GM21390 (cell line): ENCODE data around the gene SAMMSON.
A peak's percentile ranks its signal among the peaks of the same experiment; 100 is the strongest.

ENCODE experiments used
- ATAC-seq: cut with Tn5 transposase; IDR thresholded peaks from one replicate; pipeline ENCODE4 v1.9.1; 2021; ENCODE audit not compliant: unreplicated experiment

Gene SAMMSON

GRCh38 chr3:70010346-70010745 lies 10.8 kb downstream of the SAMMSON start:
- ATAC-seq, result no peak

GRCh38 chr3:70011582-70011981 lies 12.0 kb downstream of the SAMMSON start:
- ATAC-seq, result no peak

DNA sequence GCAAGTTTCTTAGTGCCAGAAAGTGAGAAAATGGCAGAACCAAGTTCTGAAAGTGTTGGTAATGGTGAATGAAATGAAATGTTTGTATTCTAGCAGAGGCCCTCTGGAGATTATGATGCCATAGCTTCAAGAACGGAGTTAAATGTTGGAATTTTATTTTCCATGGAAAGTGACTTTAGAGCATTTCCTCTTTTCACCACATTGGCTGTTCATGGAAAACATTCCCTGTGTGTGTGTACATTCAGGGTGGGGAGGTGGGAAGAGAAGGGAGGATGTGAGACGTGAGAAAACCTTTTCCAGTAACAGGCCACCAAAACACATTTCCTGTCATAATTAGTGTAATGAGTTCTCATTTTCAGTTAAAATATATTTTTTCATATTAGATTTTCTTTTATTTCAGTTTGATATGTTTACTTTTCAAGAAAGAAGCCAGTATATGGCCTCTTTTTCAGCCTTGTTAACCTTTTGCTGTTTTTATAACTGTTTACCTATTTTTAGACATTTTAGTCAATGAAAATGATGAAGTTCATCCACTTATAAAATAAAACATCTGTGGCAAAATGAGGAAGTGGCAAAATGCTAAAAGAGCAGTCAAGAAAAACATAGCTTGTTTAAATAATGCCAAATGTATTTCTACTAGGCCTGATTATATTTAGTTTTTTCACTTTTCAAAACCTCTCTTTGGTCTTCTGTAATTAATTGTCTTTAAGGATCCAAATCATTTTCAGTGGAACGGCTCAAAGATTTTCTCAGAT lies 21.6 kb downstream of the SAMMSON start:
- no peak for ATAC-seq

DNA sequence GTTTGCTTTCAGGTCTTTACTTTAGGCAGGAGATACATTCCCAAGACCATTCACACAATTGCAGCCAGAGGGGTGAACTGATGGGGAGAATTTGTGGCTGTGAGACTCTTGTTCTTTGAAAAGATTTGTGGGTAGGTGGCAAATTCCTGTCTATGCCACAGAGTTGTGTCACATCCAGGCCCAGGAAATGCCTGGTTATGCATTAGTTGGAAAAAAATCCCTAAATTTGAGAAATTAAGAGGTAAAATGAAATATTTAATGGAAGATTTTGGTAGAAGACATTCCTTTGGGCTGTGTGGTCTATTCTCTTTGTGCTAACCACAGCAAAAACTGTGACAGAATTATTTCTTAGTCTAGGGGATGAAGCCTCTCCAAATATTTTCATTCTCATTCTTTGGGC lies 28.8 kb downstream of the SAMMSON start:
- ATAC-seq, result no peak

DNA sequence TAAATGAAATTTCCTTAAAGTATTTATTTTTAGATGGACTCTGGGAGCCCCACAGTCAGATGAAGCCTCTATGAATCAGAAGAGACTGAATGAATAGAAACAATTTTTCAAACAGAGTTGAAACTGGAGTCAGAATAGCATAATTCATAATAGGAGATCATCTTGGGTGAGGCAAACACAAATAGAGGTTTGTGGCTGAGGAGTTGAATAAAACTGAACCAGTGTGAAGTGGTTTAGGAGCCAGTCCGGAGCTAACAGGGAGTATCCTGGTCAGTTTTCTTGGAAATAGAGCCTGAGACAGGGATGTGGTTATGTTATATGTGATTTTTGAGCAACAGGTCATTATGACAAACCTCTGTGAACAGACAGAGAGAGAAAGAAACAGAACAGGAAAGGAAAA lies 39.2 kb downstream of the SAMMSON start:
- ATAC-seq, result no peak

GRCh38 chr3:70040386-70040785 lies 40.9 kb downstream of the SAMMSON start:
- ATAC-seq, result no peak

GRCh38 chr3:70042641-70043040 lies 43.1 kb downstream of the SAMMSON start:
- ATAC-seq, result no peak

- no peak for ATAC-seq
Observed at GRCh38 chr3:70049761-70050160, 50.2 kb downstream of the SAMMSON start.

GRCh38 chr3:70053293-70053692 lies 53.8 kb downstream of the SAMMSON start:
- no peak for ATAC-seq

DNA sequence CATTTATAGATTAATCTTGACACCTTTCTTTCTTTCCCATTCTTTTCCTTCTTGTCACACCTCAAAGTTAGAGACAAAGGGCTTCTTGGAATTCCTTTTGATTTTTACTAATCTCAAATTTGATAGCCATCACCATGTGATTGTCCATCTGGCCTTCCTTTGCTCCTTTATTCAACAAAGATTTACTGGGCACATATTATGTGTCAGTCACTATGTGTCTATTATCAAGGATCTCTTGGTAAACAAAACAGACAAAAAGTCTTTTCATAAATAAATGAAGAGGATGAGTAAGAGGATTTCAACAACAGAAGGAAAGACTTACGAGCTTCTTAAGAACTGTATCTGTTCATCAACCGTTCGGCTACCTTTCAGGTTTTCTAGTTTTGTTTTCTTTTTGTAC lies 56.5 kb downstream of the SAMMSON start:
- ATAC-seq, result no peak

DNA sequence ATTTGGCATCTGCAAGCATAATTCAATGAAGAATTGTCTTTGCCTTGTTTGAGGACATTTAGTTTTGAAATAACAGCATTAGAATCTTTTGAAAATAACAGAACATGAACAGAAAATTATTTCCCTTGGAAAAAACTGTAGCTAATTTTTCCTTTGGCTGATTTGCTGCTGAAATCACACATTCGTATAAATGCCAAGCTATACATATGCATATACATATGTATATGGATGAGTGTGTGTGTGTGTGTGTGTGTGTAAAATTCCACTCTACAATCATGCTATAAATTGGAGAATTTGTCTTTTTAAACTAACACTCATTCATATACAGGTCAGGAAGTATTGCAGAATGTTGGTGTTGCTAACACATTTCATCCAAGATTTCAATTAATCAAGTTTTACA lies 57.9 kb downstream of the SAMMSON start:
- ATAC-seq, result no peak

DNA sequence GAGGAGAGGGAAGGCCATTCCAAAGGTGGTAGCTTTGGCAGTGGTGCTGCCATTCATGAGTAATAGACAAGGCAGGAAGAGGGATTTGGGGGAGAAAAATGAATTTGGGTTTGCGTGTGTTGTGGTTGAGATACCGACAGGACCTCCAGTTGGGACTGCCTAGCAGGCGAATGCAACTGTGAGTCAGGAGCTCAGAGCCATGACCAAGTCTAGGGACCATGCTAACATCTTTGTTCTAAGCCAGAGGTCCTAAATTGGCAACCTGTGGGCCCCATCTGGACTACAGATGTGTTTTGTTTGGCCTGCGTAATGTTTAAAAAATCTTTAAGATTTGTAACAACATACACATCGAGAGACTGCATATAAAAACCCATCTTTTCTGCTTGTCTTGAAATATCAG lies 61.6 kb downstream of the SAMMSON start:
- no peak for ATAC-seq

GRCh38 chr3:70064194-70064779 lies 64.8 kb downstream of the SAMMSON start:
- peak; percentile 63 for ATAC-seq

DNA sequence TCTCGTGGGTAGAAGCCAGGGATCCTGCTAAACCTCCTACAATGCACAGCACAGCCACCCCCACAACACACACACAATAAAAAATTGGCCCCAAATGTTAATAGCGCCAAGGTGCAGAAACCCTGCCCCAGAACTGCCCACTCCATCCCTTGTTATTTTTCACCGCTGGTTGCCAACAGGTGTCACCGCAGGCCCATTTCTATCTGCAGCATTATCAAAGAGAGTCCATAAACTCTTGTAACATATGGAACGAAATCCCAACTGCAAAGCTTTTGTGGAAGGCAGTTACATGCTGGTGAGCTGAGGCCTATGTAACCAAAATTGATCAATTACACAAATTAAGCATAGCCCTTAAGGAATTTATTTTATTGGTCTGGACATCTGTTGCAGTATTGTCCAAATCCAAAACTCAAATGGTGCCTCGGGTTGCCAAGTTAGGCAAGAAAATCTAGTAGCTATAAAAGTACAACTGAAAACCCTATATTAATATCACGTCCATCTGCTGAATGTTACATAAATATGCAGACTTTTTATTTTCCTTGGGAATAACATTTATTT lies 66.2 kb downstream of the SAMMSON start:
- ATAC-seq, result no peak

DNA sequence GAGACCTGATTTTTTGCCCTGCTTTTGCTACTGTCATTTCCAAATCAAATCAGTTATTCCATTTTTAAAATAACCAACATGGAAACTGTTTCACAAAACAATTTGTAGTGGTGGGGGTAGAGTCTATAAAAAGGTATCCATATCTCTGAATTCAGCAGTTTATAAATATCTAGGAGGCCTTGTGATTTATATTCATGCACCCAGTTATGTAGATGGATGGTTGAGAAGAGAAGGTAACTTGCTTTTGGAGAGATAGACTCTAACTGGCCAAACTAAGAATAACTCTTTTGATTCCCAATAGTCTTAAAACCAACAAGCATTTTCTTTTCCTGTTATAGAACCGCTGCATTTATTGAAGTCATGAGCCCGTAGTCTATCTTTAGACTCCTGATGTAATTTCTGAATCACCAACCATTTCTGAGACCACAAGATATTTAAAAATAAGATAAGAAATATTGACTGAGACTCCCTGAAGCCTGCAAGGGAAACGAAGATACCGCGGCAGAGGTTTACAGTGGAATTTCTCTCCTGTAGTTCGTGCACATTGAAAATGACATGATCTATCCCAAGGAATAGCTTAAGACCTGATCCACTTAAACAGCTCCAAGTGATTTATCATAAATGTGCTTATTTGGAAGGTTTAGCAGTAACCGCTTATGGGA lies 68.5 kb downstream of the SAMMSON start:
- no peak for ATAC-seq

DNA sequence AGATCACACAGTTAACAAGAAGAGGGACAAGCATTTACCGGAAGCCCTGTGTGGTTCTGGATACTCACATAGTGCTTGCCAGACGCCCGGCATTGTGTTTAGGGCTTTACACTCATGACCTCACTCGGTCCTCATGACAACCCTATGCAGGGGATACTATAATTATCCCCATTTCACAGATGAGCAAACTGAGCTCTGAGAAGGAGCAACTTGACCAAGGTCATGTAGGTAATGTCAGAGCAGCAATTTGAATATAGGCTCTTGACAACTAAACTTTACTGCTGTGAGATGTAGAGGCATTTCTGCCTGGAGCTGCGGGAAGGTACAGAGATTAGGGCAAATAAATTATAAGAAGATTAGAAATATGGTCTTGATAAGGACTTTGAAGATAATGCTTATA lies 70.0 kb downstream of the SAMMSON start:
- ATAC-seq, result no peak

GRCh38 chr3:70071138-70071537 lies 71.6 kb downstream of the SAMMSON start:
- ATAC-seq, result no peak

DNA sequence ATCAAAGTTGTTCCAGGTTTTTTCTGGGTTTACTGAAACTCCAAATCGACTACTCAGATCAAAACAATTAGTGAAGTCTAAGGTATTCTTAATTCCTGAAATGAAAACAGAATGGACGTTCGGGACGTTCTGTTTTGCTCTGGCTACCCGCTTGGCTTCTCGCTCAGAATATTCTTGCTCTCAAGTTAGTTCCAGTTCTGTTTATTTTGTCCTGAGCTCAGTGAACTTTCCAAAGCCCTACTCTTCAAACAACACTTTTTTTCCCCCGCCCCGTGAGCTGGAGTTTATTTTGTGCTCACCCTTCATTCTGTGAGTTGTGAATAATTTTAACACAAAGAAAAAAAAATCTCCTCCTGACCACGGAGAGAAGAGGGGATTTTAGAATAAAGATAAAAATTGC lies 72.6 kb downstream of the SAMMSON start:
- no peak for ATAC-seq

- no peak for ATAC-seq
Observed at GRCh38 chr3:70072754-70073153, 73.2 kb downstream of the SAMMSON start.

DNA sequence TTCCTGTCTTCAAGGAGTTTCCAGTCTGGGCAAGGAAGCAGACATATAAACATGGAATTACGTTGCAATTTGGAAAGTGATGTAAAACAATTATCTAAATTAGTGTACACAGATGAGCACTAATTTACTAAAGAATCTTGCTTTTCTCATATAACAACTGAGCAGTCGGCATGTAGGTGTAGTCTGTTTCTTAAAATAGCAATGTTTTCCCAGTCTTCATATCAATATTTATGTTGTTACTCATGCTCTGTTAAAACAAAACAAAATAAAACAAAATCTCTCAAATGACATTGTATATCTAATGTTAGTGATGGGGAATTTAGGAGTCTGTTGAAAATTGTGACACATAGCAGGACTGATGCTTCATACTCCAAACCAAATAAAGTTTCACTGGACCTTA lies 75.6 kb downstream of the SAMMSON start:
- no peak for ATAC-seq

DNA sequence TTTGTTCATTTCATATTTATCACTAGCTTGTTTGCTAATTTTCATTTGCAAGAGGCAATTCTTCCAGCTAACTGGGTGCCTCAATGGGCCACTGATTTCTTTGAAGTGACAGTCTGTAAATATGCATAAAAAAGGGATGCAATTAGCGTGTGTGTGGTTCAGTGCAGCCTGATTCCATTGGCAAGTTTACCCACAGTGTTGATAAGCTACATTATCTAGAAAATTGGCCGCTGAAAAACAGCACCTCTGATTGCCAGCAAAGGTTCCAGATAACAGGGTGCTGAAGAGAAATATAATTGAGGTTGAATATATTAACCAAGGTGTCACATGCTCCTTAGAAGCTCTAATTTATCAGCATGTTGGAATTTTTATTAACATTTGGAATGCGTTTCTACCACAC lies 76.9 kb downstream of the SAMMSON start:
- no peak for ATAC-seq

DNA sequence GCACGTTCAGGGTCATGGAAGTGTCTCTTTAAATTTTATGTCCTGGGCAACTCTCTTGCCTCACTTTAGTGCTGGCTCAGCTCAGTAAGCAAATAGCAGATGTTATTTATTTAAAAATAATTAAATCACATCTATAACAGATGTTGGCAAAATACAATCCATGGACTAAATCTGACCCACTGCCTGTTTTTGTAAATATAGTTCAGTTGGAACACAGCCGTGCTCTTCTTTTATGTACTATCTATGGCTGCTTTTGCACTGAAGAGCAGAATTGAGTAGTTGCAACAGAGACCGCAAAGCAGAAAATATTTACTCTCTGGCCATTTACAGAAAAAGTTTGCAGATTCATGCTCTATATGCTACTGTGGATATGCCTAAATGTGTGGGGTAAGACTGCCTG lies 79.2 kb downstream of the SAMMSON start:
- ATAC-seq, result no peak
